K562 (cell line): ENCODE data around the gene WWC2. TPM values are rescaled to one million over a fixed set of nuclear protein-coding genes. Genes with fewer than 3 reads are reported as not detected.

Source experiments
- ATAC-seq: fragments of 200-7000 bp; cut with Tn5 transposase; 3 replicates; pipeline ENCODE4 v1.9.1; 2020; ENCODE audit warnings: moderate library complexity
- BruUV-seq: library from RNA; stranded (reverse); fragments of 400-500 nt; replicated peaks from 2 replicates; lab custom pipeline; 2021; lab: Mats Ljungman, UMichigan
- CTCF ChIA-PET: fragments of 300-600 bp; formaldehyde crosslinking; extraction: SDS; loops from one replicate; lab custom pipeline; 2021; ENCODE audit warnings: low intra/inter-chr PET ratio; lab: Yijun Ruan, JAX
- POLR2A ChIA-PET: fragments of 300-600, 350-650 bp; sonication (Branson Sonifier 250); formaldehyde crosslinking; extraction: SDS; loops from one replicate; lab custom pipeline; 2021; ENCODE audit warnings: antibody characterized with exemption, inconsistent platforms; lab: Yijun Ruan, JAX
- DNase-seq, 4 experiments: peaks; one replicate each; pipeline versions ENCODE4 v3.0.0 to v3.0.0-alpha.2; 2011 to 2018; ENCODE audit warnings: low spot score in 3 of 4, mixed read lengths in 3 of 4; ENCODE audit errors: extremely low read depth in 1 of 4
- FAIRE-seq: peaks from 2 replicates; lab custom pipeline; 2011; peaks lifted over from hg19 to GRCh38; lab: Jason Lieb, UNC
- H2AFZ ChIP-seq: 2 replicates; pipeline ENCODE4 v1.6.0; 2011; ENCODE audit warnings: low read depth, low read length, control low read depth, inconsistent platforms
- H3K27ac ChIP-seq: fragments of 200-600 bp; 3 replicates; pipeline ENCODE4 v1.8.0; 2011; ENCODE audit warnings: low read depth, mild to moderate bottlenecking, control low read depth, inconsistent platforms, low read length, moderate library complexity, mixed read lengths; ENCODE audit errors: extremely low read depth
- H3K27me3 ChIP-seq, 2 experiments: fragments of 300-600 bp in 1 of 2; 2 replicates in 1 of 2; 3 replicates in 1 of 2; pipeline versions ENCODE4 v1.6.0 to v1.8.0; 2011; ENCODE audit warnings: inconsistent platforms in 2 of 2, low read length in 2 of 2, mild to moderate bottlenecking in 1 of 2, mixed read lengths in 1 of 2, moderate library complexity in 1 of 2; ENCODE audit not compliant: control insufficient read depth in 2 of 2, insufficient read depth in 2 of 2
- H3K36me3 ChIP-seq: fragments of 300-600 bp; 3 replicates; pipeline ENCODE4 v1.8.0; 2011; ENCODE audit warnings: mild to moderate bottlenecking, low read length, inconsistent platforms; ENCODE audit not compliant: control insufficient read depth, insufficient read depth
- H3K4me1 ChIP-seq, 2 experiments: fragments of 200-600 bp in 1 of 2; replicated peaks in 1 of 2; 2 replicates in 1 of 2; 3 replicates in 1 of 2; pipeline versions ENCODE4 v1.5.1 to v1.8.0; 2011; ENCODE audit warnings: inconsistent platforms in 2 of 2, low read length in 2 of 2, mild to moderate bottlenecking in 1 of 2, mixed read lengths in 1 of 2, moderate library complexity in 1 of 2; ENCODE audit not compliant: control insufficient read depth in 2 of 2, insufficient read depth in 2 of 2
- H3K4me2 ChIP-seq: 2 replicates; pipeline ENCODE4 v1.6.1; 2011; ENCODE audit warnings: low read length, control low read depth, inconsistent platforms, mixed read lengths; ENCODE audit not compliant: insufficient read depth
- H3K4me3 ChIP-seq: fragments of 200-600 bp; sonication (generic), shearing (Covaris generic); 2 replicates; pipeline ENCODE4 v1.5.1; 2016; ENCODE audit warnings: control low read depth, inconsistent platforms
- H3K79me2 ChIP-seq: fragments of 200-600 bp; 3 replicates; pipeline ENCODE4 v1.8.0; 2011; ENCODE audit warnings: low read length, inconsistent platforms; ENCODE audit not compliant: control insufficient read depth, insufficient read depth
- H3K9ac ChIP-seq, 2 experiments: 2 replicates each; pipeline versions ENCODE4 v1.6.0 to v1.6.1; 2011; ENCODE audit warnings: low read depth in 2 of 2, low read length in 2 of 2, control low read depth in 1 of 2, inconsistent platforms in 1 of 2, mild to moderate bottlenecking in 1 of 2, mixed read lengths in 1 of 2; ENCODE audit not compliant: insufficient read depth in 1 of 2
- H3K9me1 ChIP-seq: one replicate; pipeline ENCODE4 v1.6.0; 2011; ENCODE audit warnings: inconsistent platforms, mild to moderate bottlenecking, low read length, moderate library complexity; ENCODE audit not compliant: control insufficient read depth, insufficient read depth
- H3K9me3 ChIP-seq: replicated peaks from 2 replicates; pipeline ENCODE4 v1.5.1; 2011; ENCODE audit warnings: low read depth, low read length, inconsistent platforms; ENCODE audit not compliant: control insufficient read depth, insufficient read depth
- H4K20me1 ChIP-seq: replicated peaks from 2 replicates; pipeline ENCODE4 v1.6.1; 2011; ENCODE audit warnings: low read length, inconsistent platforms, mixed read lengths; ENCODE audit not compliant: control insufficient read depth, insufficient read depth
- KDM1A ChIP-seq, 2 experiments: fragments of 450-650 bp; IDR thresholded peaks; 2 replicates each; pipeline ENCODE4 v1.6.1; 2016; ENCODE audit warnings: mild to moderate bottlenecking in 2 of 2
- RBM25 ChIP-seq: fragments of 200-400 bp; formaldehyde crosslinking; IDR thresholded peaks from 2 replicates; pipeline ENCODE4 v1.6.1; 2018; ENCODE audit warnings: low read length, low read depth, moderate library complexity; ENCODE audit not compliant: severe bottlenecking
- TAF15 ChIP-seq: fragments of 200-400 bp; formaldehyde crosslinking; IDR thresholded peaks from 2 replicates; pipeline ENCODE4 v1.6.1; 2017; ENCODE audit warnings: mild to moderate bottlenecking, low read depth, low read length, moderate library complexity
- ZNF146 ChIP-seq: IDR thresholded peaks from one replicate; pipeline ENCODE4 v1.6.1; 2018; ENCODE audit warnings: missing compliant biosample characterization; ENCODE audit not compliant: unreplicated experiment
- WGBS: fragments of 100-300 bp; shearing (Covaris generic); methylation state at CpG from one replicate; pipeline ENCODE4 v1.1.6; 2016; ENCODE audit warnings: low coverage, mixed read lengths; ENCODE audit not compliant: insufficient coverage; ENCODE audit errors: missing lambda C conversion rate; 5-methylcytosine and 5-hydroxymethylcytosine counted together
- in situ Hi-C: fragments of 300-500 bp; cut with MboI; formaldehyde crosslinking; loops from 4 replicates; pipeline ENCODE4 v1.15.0; 2018; ENCODE audit warnings: inconsistent platforms, mixed read lengths
- intact Hi-C: fragments of 100-400 bp; cut with micrococcal nuclease; formaldehyde crosslinking; loops from 2 replicates; pipeline ENCODE4 v1.14.2; 2022
- polyA plus RNA-seq, 8 experiments: library from polyadenylated mRNA; depleted of rRNA in 4 of 8; stranded (reverse) in 5 of 8; unstranded in 3 of 8; fragments of >200 nt; fragmentation: Nextera tagmentation in 2 of 8; fragmentation: Illumina TruSeq in 1 of 8; extraction: Ambion mirVana in 2 of 8; extraction: Trizol in 1 of 8; gene quantifications; 2 replicates each; pipeline versions ENCODE4 v1.2.1 to v1.2.3, GENCODE V29; 2011 to 2014; ENCODE audit warnings: inconsistent platforms in 1 of 8, missing spikeins in 1 of 8
- total RNA-seq, 7 experiments: library from RNA; depleted of rRNA in 6 of 7; stranded (reverse); fragments of >200 nt in 6 of 7; fragmentation: Illumina TruSeq in 2 of 7; extraction: Trizol in 2 of 7; gene quantifications; 2 replicates each; pipeline versions ENCODE4 v1.2.1 to v1.2.3, GENCODE V29; 2011 to 2021; ENCODE audit warnings: low replicate concordance in 1 of 7
- TF ChIP-seq, protein P1 (sequence below): fragments of 250-450 bp; sonication (Bioruptor Pico); IDR thresholded peaks from 2 replicates; pipeline ENCODE4 v1.8.0; 2022; ENCODE audit warnings: inconsistent platforms, mild to moderate bottlenecking, moderate library complexity, borderline replicate concordance

WWC2 gene
- total and polyA plus RNA-seq, 9 of the 15 experiments (the other 6 are each of a cell fraction or from before 2014, with no cell fraction given) = 3.7 to 39.4 (median 19.6) TPM

DNA sequence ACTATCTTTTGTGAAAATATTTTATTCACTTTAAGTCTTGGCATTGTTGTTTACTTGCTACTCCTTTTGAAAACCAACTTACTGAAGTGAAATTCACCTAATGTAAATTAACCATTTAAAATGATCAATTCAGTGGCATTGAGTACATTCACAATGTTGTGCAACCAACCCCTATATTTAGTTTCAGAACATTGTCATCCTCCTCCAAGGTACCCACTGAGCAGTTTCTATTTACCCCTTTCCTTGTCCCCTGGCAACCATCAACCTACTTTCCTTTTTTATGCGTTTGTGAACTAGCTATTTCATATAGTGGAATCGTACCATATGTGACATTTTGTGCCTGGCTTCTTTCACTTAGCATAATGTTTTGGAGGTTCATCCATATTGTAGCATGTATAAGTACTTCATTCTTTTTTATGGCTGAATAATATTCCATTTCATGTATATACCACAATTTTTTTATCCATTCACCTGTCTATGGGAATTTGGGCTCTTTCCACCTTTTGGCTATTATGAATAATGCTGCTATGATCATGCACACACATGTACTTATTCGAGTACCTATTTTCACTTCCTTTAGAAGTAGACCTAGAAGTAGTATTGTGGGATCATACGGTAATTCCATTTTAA, 85.0 kb downstream of the WWC2 start:
- ATAC-seq (no peak), FAIRE-seq (no peak), DNase-seq (no peak)
- Histone ChIP-seq H3K4me1 (peaks cover 0 to 3% of the 10 kb centered on the region in 2 experiments; a peak in 3 of 5 replicates), H3K79me2 (no peaks in the 10 kb centered on the region; the same call in 1 of the 3 replicates), H3K4me3 (no peak overlapping the region), H3K27ac (peak overlapping the region; percentile 66; the same call in 1 of the 3 replicates), H3K36me3 (no peaks in the 10 kb centered on the region), H3K27me3 (no peaks in the 10 kb centered on the region), H2AFZ (no peak overlapping the region), H3K9me3 (peaks cover 5% of the 10 kb centered on the region; the same call in 1 of the 2 replicates), H3K9ac (no peak overlapping the region), H3K9me1 (no peaks in the 10 kb centered on the region), H3K4me2 (no peak overlapping the region), H4K20me1 (no peaks in the 10 kb centered on the region)
- whole genome bisulfite sequencing = 74% methylated on average over 4 of the region's 4 CpGs
- intact Hi-C loops = no loop called here
- in situ Hi-C loops = no loop called here
- TF ChIP-seq TAF15 = no peak
- TF ChIP-seq, protein P1, sequence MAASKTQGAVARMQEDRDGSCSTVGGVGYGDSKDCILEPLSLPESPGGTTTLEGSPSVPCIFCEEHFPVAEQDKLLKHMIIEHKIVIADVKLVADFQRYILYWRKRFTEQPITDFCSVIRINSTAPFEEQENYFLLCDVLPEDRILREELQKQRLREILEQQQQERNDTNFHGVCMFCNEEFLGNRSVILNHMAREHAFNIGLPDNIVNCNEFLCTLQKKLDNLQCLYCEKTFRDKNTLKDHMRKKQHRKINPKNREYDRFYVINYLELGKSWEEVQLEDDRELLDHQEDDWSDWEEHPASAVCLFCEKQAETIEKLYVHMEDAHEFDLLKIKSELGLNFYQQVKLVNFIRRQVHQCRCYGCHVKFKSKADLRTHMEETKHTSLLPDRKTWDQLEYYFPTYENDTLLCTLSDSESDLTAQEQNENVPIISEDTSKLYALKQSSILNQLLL (CRISPR knock-in tag) = no peak
- TF ChIP-seq RBM25 = peak; percentile 66
- TF ChIP-seq ZNF146 (CRISPR knock-in tag) = peak; percentile 85
- TF ChIP-seq KDM1A (IDR thresholded peaks at IDR 0.05) = 0 out of 4 replicates have a peak, but pooled peaks of 1 of the 2 experiments have one; percentile 33
- CTCF ChIA-PET = no interaction called here
- BruUV-seq = no TSS peak
- POLR2A ChIA-PET = interaction anchor here (1.4 kb wide), 1 partner anchor 31 kb away, joined by 3 read pairs; no protein-coding TSS in a partner anchor
